Liver (tissue), 3 donors: ENCODE results near the gene ERP27.

Experiments
- ATF3 ChIP-seq: IDR thresholded peaks from 2 replicates; pipeline ENCODE4 v1.6.1; 2016; ENCODE audit warnings: antibody characterized with exemption
- CTCF ChIP-seq: fragments of 150-350 bp; IDR thresholded peaks from 2 replicates; pipeline ENCODE4 v1.5.1; 2017; ENCODE audit warnings: improper control_type of control experiment, low read depth, low read length; ENCODE audit not compliant: missing input control
- EGR1 ChIP-seq, 2 donors: IDR thresholded peaks; 2 replicates each; pipeline ENCODE4 v1.6.1; 2016 to 2018; ENCODE audit warnings: antibody characterized with exemption in 2 of 2, low read depth in 2 of 2
- FOXA2 ChIP-seq: IDR thresholded peaks from 2 replicates; pipeline ENCODE4 v1.6.1; 2016; ENCODE audit warnings: antibody characterized with exemption
- GABPA ChIP-seq, 2 donors: IDR thresholded peaks in 1 of 2; conservative IDR thresholded peaks in 1 of 2; 2 replicates each; pipeline ENCODE4 v1.6.1; 2016; ENCODE audit warnings: antibody characterized with exemption in 2 of 2, mild to moderate bottlenecking in 1 of 2, moderate library complexity in 1 of 2
- HNF4G ChIP-seq: IDR thresholded peaks from 2 replicates; pipeline ENCODE4 v1.6.1; 2016; ENCODE audit warnings: antibody characterized with exemption
- JUND ChIP-seq, 2 donors: IDR thresholded peaks; 2 replicates each; pipeline ENCODE4 v1.6.1; 2016; ENCODE audit warnings: antibody characterized with exemption in 2 of 2
- MAX ChIP-seq: IDR thresholded peaks from 2 replicates; pipeline ENCODE4 v1.6.1; 2016; ENCODE audit warnings: antibody characterized with exemption
- RAD21 ChIP-seq, 2 donors: IDR thresholded peaks; 2 replicates each; pipeline ENCODE4 v1.6.1; 2016; ENCODE audit warnings: antibody characterized with exemption in 2 of 2, mild to moderate bottlenecking in 2 of 2
- REST ChIP-seq: IDR thresholded peaks from 2 replicates; pipeline ENCODE4 v1.6.1; 2016; ENCODE audit warnings: antibody characterized with exemption, mild to moderate bottlenecking
- SP1 ChIP-seq: IDR thresholded peaks from 2 replicates; pipeline ENCODE4 v1.6.1; 2018; ENCODE audit warnings: antibody characterized with exemption, mild to moderate bottlenecking
- TAF1 ChIP-seq: conservative IDR thresholded peaks from 2 replicates; pipeline ENCODE4 v1.6.1; 2016; ENCODE audit warnings: antibody characterized with exemption, mild to moderate bottlenecking
- YY1 ChIP-seq: IDR thresholded peaks from 2 replicates; pipeline ENCODE4 v1.6.1; 2016; ENCODE audit warnings: antibody characterized with exemption, mild to moderate bottlenecking
- ZBTB33 ChIP-seq: IDR thresholded peaks from 2 replicates; pipeline ENCODE4 v1.6.1; 2016; ENCODE audit warnings: antibody characterized with exemption
- donor health status: healthy.
- donor health status: healthy.

- TF ChIP-seq CTCF (no peak), YY1 (no peak), TAF1 (no peak), HNF4G (no peak), MAX (no peak), REST (no peak), ATF3 (no peak), SP1 (no peak), ZBTB33 (no peak), RAD21 (IDR thresholded peaks at IDR 0.05) (no peak), JUND (IDR thresholded peaks at IDR 0.05) (no peak), GABPA (IDR thresholded peaks at IDR 0.05 in 1 of 2, conservative IDR thresholded peaks at IDR 0.05 in 1 of 2) (no peak), EGR1 (IDR thresholded peaks at IDR 0.05; ENCODE audit: low read depth in 2 of 2) (no peak), FOXA2 (no peak)
Observed at GRCh38 chr12:14950421-14950820, 12.1 kb upstream of the ERP27 start.
